ENCODE results near the gene C3orf20.

GRCh38 chr3:14719006-14719405, 44.1 kb downstream of the C3orf20 start:
- TF ChIP-seq POLR2A (IDR thresholded peaks at IDR 0.05) (no peak), CTCF (IDR thresholded peaks at IDR 0.05) (no peak)
